Liver (tissue), 3 donors: Measurements from ENCODE around the gene CFAP77.

Experiments
- JUND ChIP-seq, 2 donors: IDR thresholded peaks; 2 replicates each; pipeline ENCODE4 v1.6.1; 2016; ENCODE audit warnings: antibody characterized with exemption in 2 of 2
- TF ChIP-seq, protein P1 (sequence below): fragments of 150-350 bp; IDR thresholded peaks from 2 replicates; pipeline ENCODE4 v1.5.1; 2017; ENCODE audit warnings: improper control_type of control experiment, low read depth, low read length; ENCODE audit not compliant: missing input control
- donor health status: healthy.
- donor health status: healthy.

- TF ChIP-seq JUND (IDR thresholded peaks at IDR 0.05), result no peak
- TF ChIP-seq, protein P1, sequence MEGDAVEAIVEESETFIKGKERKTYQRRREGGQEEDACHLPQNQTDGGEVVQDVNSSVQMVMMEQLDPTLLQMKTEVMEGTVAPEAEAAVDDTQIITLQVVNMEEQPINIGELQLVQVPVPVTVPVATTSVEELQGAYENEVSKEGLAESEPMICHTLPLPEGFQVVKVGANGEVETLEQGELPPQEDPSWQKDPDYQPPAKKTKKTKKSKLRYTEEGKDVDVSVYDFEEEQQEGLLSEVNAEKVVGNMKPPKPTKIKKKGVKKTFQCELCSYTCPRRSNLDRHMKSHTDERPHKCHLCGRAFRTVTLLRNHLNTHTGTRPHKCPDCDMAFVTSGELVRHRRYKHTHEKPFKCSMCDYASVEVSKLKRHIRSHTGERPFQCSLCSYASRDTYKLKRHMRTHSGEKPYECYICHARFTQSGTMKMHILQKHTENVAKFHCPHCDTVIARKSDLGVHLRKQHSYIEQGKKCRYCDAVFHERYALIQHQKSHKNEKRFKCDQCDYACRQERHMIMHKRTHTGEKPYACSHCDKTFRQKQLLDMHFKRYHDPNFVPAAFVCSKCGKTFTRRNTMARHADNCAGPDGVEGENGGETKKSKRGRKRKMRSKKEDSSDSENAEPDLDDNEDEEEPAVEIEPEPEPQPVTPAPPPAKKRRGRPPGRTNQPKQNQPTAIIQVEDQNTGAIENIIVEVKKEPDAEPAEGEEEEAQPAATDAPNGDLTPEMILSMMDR, result no peak
Observed at GRCh38 chr9:132451276-132451675, 41.3 kb downstream of the CFAP77 start.
